Choroid plexus epithelial cell (primary cell): Measurements from ENCODE around the gene EEIG1.
A peak's percentile ranks its signal among the peaks of the same experiment; 100 is the strongest.
"Not testable (repeated sequence)": the region's sequence is repeated elsewhere in the genome, so short reads cannot be mapped to it uniquely, and the experiment has no call there.

Source experiments
- DNase-seq: peaks from one replicate; pipeline ENCODE4 v3.0.0-alpha.2; 2010; ENCODE audit warnings: low read depth
- H3K4me3 ChIP-seq: 2 replicates; pipeline ENCODE4 v1.5.1; 2011; ENCODE audit warnings: low read depth, mild to moderate bottlenecking, control low read depth, low read length, moderate library complexity
- CTCF ChIP-seq: conservative IDR thresholded peaks from 2 replicates; pipeline ENCODE4 v1.5.1; 2011; ENCODE audit warnings: low read depth, mild to moderate bottlenecking, control low read depth, inconsistent platforms, low read length, moderate library complexity

EEIG1 gene

GRCh38 chr9:127980706-127981558 is at the start of gene EEIG1:
EEIG1 (minus strand) TSS chr9:127980989; CDS start chr9:127980137, 852 bp downstream.
- no peak for TF ChIP-seq CTCF
- DNase-seq: peak; percentile 91
- H3K4me3 ChIP-seq: peak within 1 kb of the TSS; percentile 69

GRCh38 chr9:128027705-128028104 is 46.9 kb upstream of the EEIG1 start:
- TF ChIP-seq CTCF: no peak
- no peak for DNase-seq
- H3K4me3 ChIP-seq: no peak overlapping the region

- DNase-seq: peak; percentile 80
Measured at GRCh38 chr9:128026773-128027541, 46.2 kb upstream of the EEIG1 start.

GRCh38 chr9:128026255-128026772 is 45.5 kb upstream of the EEIG1 start:
- no peak for TF ChIP-seq CTCF
- DNase-seq: no peak
- H3K4me3 ChIP-seq: no peak overlapping the region

More at GRCh38 chr9:128026773-128027541, 46.2 kb upstream of the EEIG1 start:
- no peak for TF ChIP-seq CTCF
- H3K4me3 ChIP-seq: no peak overlapping the region

GRCh38 chr9:128025736-128026135 is 44.9 kb upstream of the EEIG1 start:
- H3K4me3 ChIP-seq: no peak overlapping the region
- DNase-seq: no peak
- no peak for TF ChIP-seq CTCF

GRCh38 chr9:128024761-128025308 is 44.0 kb upstream of the EEIG1 start:
- DNase-seq: no peak
- H3K4me3 ChIP-seq: no peak overlapping the region
- no peak for TF ChIP-seq CTCF

- DNase-seq, H3K4me3 ChIP-seq: not testable (repeated sequence)
Measured at GRCh38 chr9:128023671-128024070, 42.9 kb upstream of the EEIG1 start.
